Activated CD4-positive, alpha-beta T cell treated with anti-CD3 and anti-CD28 coated beads for 36 hours (primary cell): ENCODE measurements around the gene ATXN1. TPM values are rescaled to one million over a fixed set of nuclear protein-coding genes. Genes with fewer than 3 reads are reported as not detected.

Experiments used
- ATAC-seq: fragments of 200-7000 bp; cut with Tn5 transposase; one replicate; pipeline ENCODE4 v1.10.0; 2021; ENCODE audit warnings: mild to moderate bottlenecking, moderate library complexity
- CTCF ChIA-PET: fragments of 350-600 bp; sonication (Branson Sonifier 250); formaldehyde crosslinking; loops from one replicate; lab custom pipeline; 2021; ENCODE audit warnings: antibody characterized with exemption; lab: Charles Lee
- POLR2A ChIA-PET: fragments of 350-600 bp; sonication (Branson Sonifier 250); formaldehyde crosslinking; loops from one replicate; lab custom pipeline; 2021; ENCODE audit warnings: antibody characterized with exemption, inconsistent platforms; lab: Charles Lee
- DNase-seq: peaks from one replicate; pipeline ENCODE4 v3.0.0-alpha.2; 2020
- H3K27ac Mint-ChIP-seq: one replicate; pipeline ENCODE4 v1.8.0; 2021; ENCODE audit warnings: mixed read lengths
- H3K27me3 Mint-ChIP-seq: one replicate; pipeline ENCODE4 v1.8.0; 2021; ENCODE audit warnings: mixed read lengths
- H3K36me3 Mint-ChIP-seq: one replicate; pipeline ENCODE4 v1.8.0; 2021; ENCODE audit warnings: low read depth, mixed read lengths
- H3K4me1 Mint-ChIP-seq: one replicate; pipeline ENCODE4 v1.8.0; 2021; ENCODE audit warnings: mixed read lengths
- H3K4me3 Mint-ChIP-seq: one replicate; pipeline ENCODE4 v1.8.0; 2021; ENCODE audit warnings: mild to moderate bottlenecking, moderate library complexity, mixed read lengths
- H3K9me3 Mint-ChIP-seq: one replicate; pipeline ENCODE4 v1.8.0; 2021; ENCODE audit warnings: low read depth, mixed read lengths
- intact Hi-C, 2 experiments: fragments of 100-400 bp; cut with DNase I in 1 of 2; cut with micrococcal nuclease in 1 of 2; formaldehyde crosslinking; loops; one replicate each; pipeline versions ENCODE4 v1.14.2 to v1.15.1; 2022 to 2024; cut with DNase I, micrococcal nuclease
- total RNA-seq, 2 experiments: library from RNA; stranded (reverse); gene quantifications; one replicate each; pipeline ENCODE4 v1.2.3, GENCODE V29; 2021

Gene ATXN1
- total RNA-seq, 2 experiments from 2014 or later = 19.8 to 22.8 TPM

DNA sequence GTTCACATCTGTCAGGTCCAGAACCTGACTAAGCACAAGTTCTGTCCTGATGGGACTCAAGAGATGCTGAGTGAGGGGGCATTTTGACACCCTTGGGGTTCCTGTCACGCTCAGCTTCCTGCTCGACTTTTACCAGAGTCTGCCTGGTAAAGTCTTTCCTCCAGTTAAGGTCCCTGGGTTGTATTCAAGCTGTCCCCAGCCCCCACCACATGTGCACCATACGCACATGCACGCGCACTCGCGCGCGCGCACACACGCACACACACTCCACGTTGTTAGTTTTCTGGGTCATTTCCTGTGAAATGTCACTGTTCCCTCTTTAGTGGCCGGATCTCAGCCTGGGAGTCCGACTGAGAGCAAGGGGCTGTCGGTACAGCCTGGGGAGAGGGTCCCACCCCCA lies 356.8 kb downstream of the ATXN1 start:
- no peak overlapping the region for H3K27ac Mint-ChIP-seq
- H3K27me3 Mint-ChIP-seq = no peaks in the 10 kb centered on the region
- ATAC-seq (no peak), DNase-seq (no peak)
- H3K4me1 Mint-ChIP-seq = peaks cover 19% of the 10 kb centered on the region
- intact Hi-C loops = loop anchor here in 1 of 2 experiments (5.0 kb wide), 1 partner anchor 558 kb away; no protein-coding TSS in a partner anchor
- peaks cover 6% of the 10 kb centered on the region for H3K36me3 Mint-ChIP-seq
- POLR2A ChIA-PET = no interaction called here
- H3K9me3 Mint-ChIP-seq = peaks cover 2% of the 10 kb centered on the region
- H3K4me3 Mint-ChIP-seq = no peak overlapping the region
- CTCF ChIA-PET = interaction anchor here (1.4 kb wide), 1 partner anchor 16 kb away, joined by 4 read pairs; no protein-coding TSS in a partner anchor

DNA sequence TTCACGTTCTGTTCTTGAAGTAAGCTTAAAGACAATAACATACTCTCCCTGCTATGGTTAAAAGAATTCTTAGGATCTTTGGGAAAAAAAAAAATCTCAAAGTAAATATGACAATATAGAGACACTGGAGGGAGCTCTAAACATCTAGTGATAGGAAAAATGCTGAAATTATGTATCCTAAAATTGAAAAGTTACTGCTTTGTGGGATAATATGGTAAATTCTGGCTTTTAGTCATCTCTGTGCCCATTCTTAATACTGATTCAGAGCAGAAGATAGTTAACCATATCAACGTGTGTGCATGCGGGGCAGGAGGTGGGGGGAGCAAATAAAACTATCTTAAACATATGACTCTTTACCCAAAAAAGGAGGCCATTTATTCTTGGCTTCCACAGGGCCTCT lies 357.4 kb downstream of the ATXN1 start:
- peak; percentile 55 for ATAC-seq
- ChIA-PET CTCF (interaction anchor here (0.9 to 1.4 kb wide), 4 partner anchors 11 to 359 kb away, joined by 3 to 5 read pairs (median 4); no protein-coding TSS in a partner anchor), POLR2A (no interaction called here)
- no peak overlapping the region for H3K4me3 Mint-ChIP-seq
- H3K27me3 Mint-ChIP-seq = no peaks in the 10 kb centered on the region
- peaks cover 6% of the 10 kb centered on the region for H3K36me3 Mint-ChIP-seq
- peak overlapping the region; percentile 3 for H3K27ac Mint-ChIP-seq
- H3K9me3 Mint-ChIP-seq = peaks cover 2% of the 10 kb centered on the region
- peaks cover 17% of the 10 kb centered on the region for H3K4me1 Mint-ChIP-seq
- DNase-seq = no peak
- intact Hi-C loops = loop anchor here in 1 of 2 experiments (5.0 kb wide), 1 partner anchor 558 kb away; no protein-coding TSS in a partner anchor

- DNase-seq = no peak
- ATAC-seq = no peak
- intact Hi-C loops = loop anchor here in 1 of 2 experiments (5.0 kb wide), 1 partner anchor 560 kb away; no protein-coding TSS in a partner anchor
- POLR2A ChIA-PET = no interaction called here
- Mint-ChIP-seq H3K4me1 (peaks cover 23% of the 10 kb centered on the region), H3K36me3 (peaks cover 6% of the 10 kb centered on the region), H3K27ac (no peak overlapping the region), H3K9me3 (peaks cover 2% of the 10 kb centered on the region), H3K27me3 (no peaks in the 10 kb centered on the region), H3K4me3 (no peak overlapping the region)
- CTCF ChIA-PET = interaction anchor here (1.3 kb wide), 1 partner anchor 361 kb away, joined by 4 read pairs; no protein-coding TSS in a partner anchor
These were observed 358.7 kb downstream of the ATXN1 start for GRCh38 chr6:16402581-16402900.

GRCh38 chr6:16400248-16400760 lies 361.0 kb downstream of the ATXN1 start:
- DNase-seq = no peak
- Mint-ChIP-seq H3K27ac (no peak overlapping the region), H3K4me3 (no peak overlapping the region), H3K9me3 (peaks cover 2% of the 10 kb centered on the region), H3K27me3 (no peaks in the 10 kb centered on the region), H3K4me1 (peaks cover 29% of the 10 kb centered on the region), H3K36me3 (peaks cover 6% of the 10 kb centered on the region)
- POLR2A ChIA-PET = no interaction called here
- no peak for ATAC-seq
- intact Hi-C loops = loop anchor here in 1 of 2 experiments (5.0 kb wide), 1 partner anchor 562 kb away; no protein-coding TSS in a partner anchor
- CTCF ChIA-PET = interaction anchor here (1.5 kb wide), 1 partner anchor 9 kb away, joined by 4 read pairs; no protein-coding TSS in a partner anchor

DNA sequence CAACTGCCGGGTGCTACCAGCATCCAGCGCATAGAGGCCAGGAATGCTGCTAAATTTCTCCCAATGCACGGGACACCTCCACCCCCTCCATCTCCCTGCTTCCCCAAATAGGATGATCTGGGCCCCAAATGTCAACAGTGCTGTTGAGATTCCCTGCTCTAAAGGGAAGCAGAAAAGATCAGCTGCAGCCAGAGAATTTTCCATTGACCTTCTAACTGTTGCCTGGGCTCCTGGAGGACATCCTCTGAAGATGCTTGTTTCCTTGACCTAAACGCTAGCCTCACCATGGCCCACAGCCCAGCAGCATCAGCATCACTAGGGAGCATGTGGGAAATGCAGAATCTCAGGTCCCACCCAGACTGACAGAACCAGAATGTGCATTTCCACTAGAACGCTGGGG lies 361.6 kb downstream of the ATXN1 start:
- H3K4me1 Mint-ChIP-seq = peaks cover 25% of the 10 kb centered on the region
- intact Hi-C loops = loop anchor here in 1 of 2 experiments (5.0 kb wide), 1 partner anchor 563 kb away; no protein-coding TSS in a partner anchor
- DNase-seq (no peak), ATAC-seq (no peak)
- peaks cover 6% of the 10 kb centered on the region for H3K36me3 Mint-ChIP-seq
- ChIA-PET POLR2A (no interaction called here), CTCF (no interaction called here)
- peaks cover 2% of the 10 kb centered on the region for H3K9me3 Mint-ChIP-seq
- H3K27me3 Mint-ChIP-seq = no peaks in the 10 kb centered on the region
- no peak overlapping the region for H3K27ac Mint-ChIP-seq
- H3K4me3 Mint-ChIP-seq = no peak overlapping the region

GRCh38 chr6:16399158-16399557 lies 362.1 kb downstream of the ATXN1 start:
- H3K4me3 Mint-ChIP-seq = no peak overlapping the region
- ATAC-seq (no peak), DNase-seq (no peak)
- peaks cover 22% of the 10 kb centered on the region for H3K4me1 Mint-ChIP-seq
- intact Hi-C loops = no loop called here
- H3K27me3 Mint-ChIP-seq = no peaks in the 10 kb centered on the region
- H3K36me3 Mint-ChIP-seq = peaks cover 6% of the 10 kb centered on the region
- ChIA-PET POLR2A (no interaction called here), CTCF (no interaction called here)
- peaks cover 2% of the 10 kb centered on the region for H3K9me3 Mint-ChIP-seq
- H3K27ac Mint-ChIP-seq = no peak overlapping the region

DNA sequence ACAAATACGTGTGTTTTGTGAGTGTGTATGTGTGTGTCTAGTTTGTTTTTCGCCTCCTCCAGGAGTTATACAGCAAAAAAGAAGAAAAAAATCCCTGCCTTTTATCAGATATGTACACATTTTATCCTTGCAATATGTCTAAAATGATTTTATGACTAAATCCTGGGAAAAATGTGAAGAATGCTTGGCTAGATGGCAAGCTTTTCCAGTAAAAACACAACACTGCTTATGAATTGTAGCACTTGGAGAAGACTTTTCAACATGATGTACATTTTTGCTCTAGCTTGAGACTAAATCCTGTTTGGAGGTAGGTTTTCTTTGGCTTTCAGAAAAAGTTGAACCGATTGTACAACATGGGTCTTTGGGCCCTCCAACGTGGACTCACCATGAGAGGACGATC lies 362.7 kb downstream of the ATXN1 start:
- Mint-ChIP-seq H3K4me1 (peaks cover 17% of the 10 kb centered on the region), H3K4me3 (no peak overlapping the region), H3K9me3 (peaks cover 2% of the 10 kb centered on the region), H3K27ac (no peak overlapping the region), H3K27me3 (no peaks in the 10 kb centered on the region), H3K36me3 (peaks cover 4% of the 10 kb centered on the region)
- DNase-seq (no peak), ATAC-seq (no peak)
- ChIA-PET POLR2A (no interaction called here), CTCF (interaction anchor here (1.6 kb wide), 1 partner anchor 66 kb away, joined by 3 read pairs; no protein-coding TSS in a partner anchor)
- intact Hi-C loops = no loop called here

DNA sequence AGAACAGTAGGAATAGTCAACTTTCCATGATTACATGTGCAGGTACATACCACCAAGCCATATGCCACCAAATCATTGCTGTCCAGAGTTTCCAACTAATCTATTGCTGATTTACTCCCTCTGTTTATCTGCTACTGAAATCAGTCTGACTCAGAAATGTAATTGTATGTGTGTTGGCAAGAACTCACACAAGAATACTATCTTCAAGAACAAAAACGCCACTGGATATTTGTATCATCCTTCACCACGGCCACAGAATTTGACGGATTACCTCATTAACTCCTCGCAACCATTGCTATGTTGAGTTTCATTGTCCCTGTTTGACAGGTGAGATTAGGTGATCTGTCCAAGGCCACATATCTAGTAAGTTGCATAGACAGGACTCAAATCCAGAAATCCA lies 363.6 kb downstream of the ATXN1 start:
- DNase-seq = no peak
- Mint-ChIP-seq H3K4me1 (peaks cover 20% of the 10 kb centered on the region), H3K27ac (no peak overlapping the region), H3K4me3 (no peak overlapping the region), H3K36me3 (peaks cover 3% of the 10 kb centered on the region), H3K9me3 (peaks cover 2% of the 10 kb centered on the region), H3K27me3 (no peaks in the 10 kb centered on the region)
- ChIA-PET CTCF (interaction anchor here (0.6 to 1.6 kb wide), 3 partner anchors 35 to 616 kb away, joined by 3 read pairs; no protein-coding TSS in a partner anchor), POLR2A (no interaction called here)
- intact Hi-C loops = no loop called here
- ATAC-seq = no peak

DNA sequence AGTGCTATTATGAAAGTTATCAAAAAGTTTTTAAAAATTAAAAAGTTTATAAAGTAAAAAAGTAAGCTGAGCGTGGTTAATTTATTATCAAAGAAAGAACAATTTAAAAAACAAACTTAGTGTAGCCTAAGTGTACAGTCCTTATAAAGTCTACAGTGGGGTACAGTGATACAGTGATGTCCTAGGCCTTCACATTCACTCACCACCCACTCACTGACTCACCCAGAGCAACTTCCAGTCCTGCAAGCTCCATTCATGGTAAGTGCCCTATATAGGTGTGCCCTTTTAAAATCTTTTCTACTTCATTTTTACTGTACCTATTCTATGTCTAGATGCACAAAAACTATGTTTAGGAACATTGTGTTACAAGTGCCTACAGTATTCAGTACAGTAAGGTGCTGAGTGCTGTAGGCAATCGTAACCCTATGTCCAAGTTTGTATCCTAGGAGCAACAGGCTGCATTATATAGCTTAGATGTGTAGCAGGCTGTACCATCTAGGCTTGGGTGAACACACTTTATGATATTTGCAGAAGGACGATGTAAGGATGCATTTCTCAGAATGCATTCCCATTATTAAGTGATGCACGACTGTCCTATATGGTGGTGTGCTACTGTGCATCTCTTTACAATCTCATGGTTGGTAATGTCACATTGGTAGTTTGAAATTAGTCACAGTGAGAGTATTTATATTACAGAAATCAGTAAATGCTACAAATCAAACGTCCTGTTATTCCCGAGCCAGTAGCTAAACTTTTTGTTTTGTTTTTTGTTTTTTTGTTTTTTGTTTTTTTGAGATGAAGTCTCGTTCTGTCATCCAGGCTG lies 364.6 kb downstream of the ATXN1 start:
- no peak overlapping the region for H3K4me3 Mint-ChIP-seq
- POLR2A ChIA-PET = no interaction called here
- DNase-seq (no peak), ATAC-seq (peak; percentile 79)
- CTCF ChIA-PET = interaction anchor here (0.5 to 1.6 kb wide), 8 partner anchors 9 to 617 kb away, joined by 3 read pairs; no protein-coding TSS in a partner anchor
- intact Hi-C loops = no loop called here
- no peak overlapping the region for H3K27ac Mint-ChIP-seq
- no peaks in the 10 kb centered on the region for H3K27me3 Mint-ChIP-seq
- H3K4me1 Mint-ChIP-seq = peaks cover 18% of the 10 kb centered on the region
- H3K36me3 Mint-ChIP-seq = peaks cover 2% of the 10 kb centered on the region
- H3K9me3 Mint-ChIP-seq = peaks cover under 1% of the 10 kb centered on the region

DNA sequence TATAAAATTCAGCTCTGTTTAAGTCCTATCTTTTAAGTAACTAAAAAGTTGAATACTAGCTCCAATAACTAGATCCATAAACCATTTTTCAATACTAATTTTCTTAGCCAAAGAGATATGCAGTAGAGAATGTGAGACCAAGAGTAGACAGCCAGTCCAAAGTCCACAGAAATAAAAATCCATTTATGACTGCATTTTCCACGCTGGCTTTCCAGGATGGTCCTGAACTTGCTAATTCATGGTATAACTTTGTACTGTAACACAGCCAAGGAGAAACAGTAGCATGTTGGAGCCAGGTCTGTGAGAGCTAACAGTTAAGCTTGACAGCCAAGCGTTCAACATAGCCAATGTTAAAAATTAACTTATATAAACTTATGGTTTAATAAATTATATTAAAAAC lies 366.6 kb downstream of the ATXN1 start:
- H3K27ac Mint-ChIP-seq = no peak overlapping the region
- no peaks in the 10 kb centered on the region for H3K27me3 Mint-ChIP-seq
- no peak for ATAC-seq
- no peaks in the 10 kb centered on the region for H3K36me3 Mint-ChIP-seq
- ChIA-PET CTCF (interaction anchor here (0.9 to 1.2 kb wide), 2 partner anchors 60 to 63 kb away, joined by 3 to 5 read pairs; no protein-coding TSS in a partner anchor), POLR2A (no interaction called here)
- no peak for DNase-seq
- intact Hi-C loops = no loop called here
- H3K4me3 Mint-ChIP-seq = no peak overlapping the region
- no peaks in the 10 kb centered on the region for H3K9me3 Mint-ChIP-seq
- peaks cover 18% of the 10 kb centered on the region for H3K4me1 Mint-ChIP-seq

- Mint-ChIP-seq H3K9me3 (no peaks in the 10 kb centered on the region), H3K4me3 (no peak overlapping the region), H3K36me3 (no peaks in the 10 kb centered on the region), H3K27ac (no peak overlapping the region), H3K4me1 (peaks cover 18% of the 10 kb centered on the region), H3K27me3 (no peaks in the 10 kb centered on the region)
- DNase-seq (no peak), ATAC-seq (no peak)
- POLR2A ChIA-PET = no interaction called here
- intact Hi-C loops = no loop called here
- CTCF ChIA-PET = no interaction called here
These were observed 367.9 kb downstream of the ATXN1 start for GRCh38 chr6:16393326-16393725.
